Right lobe of liver (tissue), 4 donors: ENCODE data around the gene OTOA.
"Not testable (repeated sequence)": the region's sequence is repeated elsewhere in the genome, so short reads cannot be mapped to it uniquely, and the experiment has no call there.

Experiments used
- POLR2A ChIP-seq: fragments of 450-650 bp; IDR thresholded peaks from one replicate; pipeline ENCODE4 v1.6.1; 2017; ENCODE audit warnings: antibody characterized with exemption, mild to moderate bottlenecking
- TF ChIP-seq, protein P1 (sequence below), 4 donors: fragments of 200-600 bp in 3 of 4; fragments of 450-650 bp in 1 of 4; IDR thresholded peaks; one replicate each; pipeline versions ENCODE4 v1.5.1 to v1.8.0; 2016 to 2022; ENCODE audit warnings: antibody characterized with exemption in 4 of 4, mild to moderate bottlenecking in 2 of 4
- donor health status: DM: no; HTN: no; CAD: no.
- donor health status: DM: no; HTN: no; CAD: no.
- donor health status: DM: no; HTN: yes; CAD: no.

DNA sequence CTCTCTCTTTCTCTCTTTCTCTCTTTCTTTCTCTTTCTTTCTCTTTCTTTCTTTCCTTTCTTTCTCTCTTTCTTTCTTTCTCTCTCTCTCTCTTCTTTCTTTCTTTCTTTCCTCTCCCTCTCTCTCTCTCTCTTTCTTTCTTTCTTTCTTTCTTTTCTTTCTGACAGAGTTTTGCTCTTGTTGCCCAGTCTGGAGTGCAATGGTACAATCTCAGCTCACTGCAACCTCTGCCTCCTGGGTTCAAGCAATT is 50.5 kb downstream of the OTOA start:
- TF ChIP-seq, protein P1, sequence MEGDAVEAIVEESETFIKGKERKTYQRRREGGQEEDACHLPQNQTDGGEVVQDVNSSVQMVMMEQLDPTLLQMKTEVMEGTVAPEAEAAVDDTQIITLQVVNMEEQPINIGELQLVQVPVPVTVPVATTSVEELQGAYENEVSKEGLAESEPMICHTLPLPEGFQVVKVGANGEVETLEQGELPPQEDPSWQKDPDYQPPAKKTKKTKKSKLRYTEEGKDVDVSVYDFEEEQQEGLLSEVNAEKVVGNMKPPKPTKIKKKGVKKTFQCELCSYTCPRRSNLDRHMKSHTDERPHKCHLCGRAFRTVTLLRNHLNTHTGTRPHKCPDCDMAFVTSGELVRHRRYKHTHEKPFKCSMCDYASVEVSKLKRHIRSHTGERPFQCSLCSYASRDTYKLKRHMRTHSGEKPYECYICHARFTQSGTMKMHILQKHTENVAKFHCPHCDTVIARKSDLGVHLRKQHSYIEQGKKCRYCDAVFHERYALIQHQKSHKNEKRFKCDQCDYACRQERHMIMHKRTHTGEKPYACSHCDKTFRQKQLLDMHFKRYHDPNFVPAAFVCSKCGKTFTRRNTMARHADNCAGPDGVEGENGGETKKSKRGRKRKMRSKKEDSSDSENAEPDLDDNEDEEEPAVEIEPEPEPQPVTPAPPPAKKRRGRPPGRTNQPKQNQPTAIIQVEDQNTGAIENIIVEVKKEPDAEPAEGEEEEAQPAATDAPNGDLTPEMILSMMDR (IDR thresholded peaks at IDR 0.05), result not testable (repeated sequence)
- TF ChIP-seq POLR2A, result not testable (repeated sequence)
